HG03196 (cell line): ENCODE results near the gene KRTAP4-7.
"Not testable (repeated sequence)": the region's sequence is repeated elsewhere in the genome, so short reads cannot be mapped to it uniquely, and the experiment has no call there.

Experiments
- ATAC-seq: cut with Tn5 transposase; IDR thresholded peaks from one replicate; pipeline ENCODE4 v1.9.1; 2021; ENCODE audit not compliant: unreplicated experiment

The KRTAP4-7 gene

GRCh38 chr17:41107941-41108450, 24.0 kb downstream of the KRTAP4-7 start:
- no peak for ATAC-seq

- not testable (repeated sequence) for ATAC-seq
Observed at GRCh38 chr17:41108728-41109386, 24.9 kb downstream of the KRTAP4-7 start.

DNA sequence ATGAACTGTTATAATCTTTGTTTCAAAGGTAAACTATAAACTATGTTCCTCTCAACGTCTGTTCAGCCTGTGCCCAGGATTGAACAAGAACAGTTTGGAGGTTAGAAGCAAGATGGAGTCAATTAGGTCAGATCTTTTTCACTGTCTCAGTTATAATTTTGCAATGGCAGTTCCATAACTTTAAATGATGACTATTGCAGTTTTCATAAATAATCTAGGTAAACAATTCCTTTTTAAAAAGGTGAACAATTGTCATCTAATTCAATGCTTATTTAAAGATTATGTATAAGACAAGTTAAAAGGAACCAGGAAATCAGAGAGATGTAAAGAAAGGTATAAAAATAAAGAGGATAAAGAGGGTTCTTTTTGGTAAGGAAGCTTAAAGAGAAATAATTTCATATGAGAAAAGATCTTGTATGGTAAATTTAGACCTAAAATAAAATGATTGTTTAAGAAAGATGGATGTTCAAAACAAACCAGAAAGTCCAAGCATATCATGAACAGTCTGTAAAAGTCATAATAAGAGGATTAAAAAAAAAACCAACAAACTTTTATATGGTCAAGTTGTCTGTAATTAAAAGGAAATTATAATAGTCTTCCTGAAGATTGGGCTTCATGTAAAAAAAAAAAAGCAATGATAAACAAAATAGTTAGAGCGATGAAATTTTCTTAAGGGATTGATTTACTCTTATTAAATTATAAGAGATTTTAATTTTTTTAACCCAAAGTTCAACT, 27.4 kb downstream of the KRTAP4-7 start:
- no peak for ATAC-seq

DNA sequence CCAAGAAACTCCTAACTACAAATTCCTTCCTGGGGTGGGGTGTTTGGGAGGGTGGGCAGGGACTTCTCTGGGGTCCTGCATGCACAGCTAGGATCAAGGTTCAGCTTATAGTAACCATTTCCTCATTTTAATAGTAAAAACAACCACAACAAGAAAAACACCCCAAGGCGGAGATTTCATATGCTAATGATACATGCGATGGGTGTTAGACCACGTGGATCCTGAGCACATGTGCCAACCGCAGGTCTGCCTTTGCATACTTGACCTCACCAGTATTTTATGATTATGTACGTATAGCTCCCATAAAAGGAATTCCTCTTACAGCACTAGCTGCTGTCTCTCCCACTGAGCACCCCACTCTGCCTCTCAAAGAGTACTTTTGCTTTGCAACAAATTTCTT, 32.3 kb downstream of the KRTAP4-7 start:
- ATAC-seq, result no peak

GRCh38 chr17:41117846-41118386, 34.0 kb downstream of the KRTAP4-7 start, which contains the start of gene KRTAP4-11:
Gene KRTAP4-11 (minus strand): TSS chr17:41118373. CDS start chr17:41118315, 58 bp downstream.
- not testable (repeated sequence) for ATAC-seq

DNA sequence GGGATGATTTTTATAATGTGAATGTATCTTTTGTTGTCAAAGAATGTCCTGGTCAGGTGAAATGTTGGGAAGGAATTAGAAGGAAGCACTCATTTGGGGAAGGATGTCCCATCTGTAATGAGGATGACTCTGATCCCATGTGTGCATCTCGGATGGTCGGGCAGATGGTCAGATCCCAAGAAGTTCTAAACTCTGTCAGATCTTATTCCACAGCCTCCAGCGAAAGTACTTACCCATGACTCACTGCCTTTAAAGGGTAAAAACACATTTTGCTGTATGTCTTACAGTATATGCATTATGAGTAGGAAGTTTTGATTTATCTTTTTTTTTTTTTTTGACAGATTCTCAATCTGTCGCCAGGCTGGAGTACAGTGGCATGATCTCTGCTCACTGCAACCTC, 34.8 kb downstream of the KRTAP4-7 start:
- no peak for ATAC-seq

- ATAC-seq, result not testable (repeated sequence)
Observed at GRCh38 chr17:41119696-41120690, 36.0 kb downstream of the KRTAP4-7 start.

DNA sequence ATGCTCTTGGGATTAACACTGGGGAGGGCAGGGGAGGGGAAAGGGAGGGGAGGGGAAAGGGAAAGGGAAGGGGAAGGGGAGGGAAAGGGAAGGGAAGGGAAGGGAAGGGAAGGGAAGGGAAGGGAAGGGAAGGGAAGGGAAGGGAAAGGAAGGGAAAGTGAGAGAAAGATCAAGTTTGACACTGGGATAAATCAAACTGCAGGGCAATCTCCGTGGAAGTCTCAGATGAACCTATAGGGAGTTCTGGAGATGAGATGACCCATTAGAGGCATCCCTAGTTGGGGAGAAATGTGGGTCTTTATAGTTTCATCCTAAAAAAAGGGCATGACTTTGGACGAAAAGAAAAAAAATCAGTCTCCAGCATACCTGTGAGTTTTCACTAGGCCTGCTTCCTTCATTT, 37.8 kb downstream of the KRTAP4-7 start:
- no peak for ATAC-seq

DNA sequence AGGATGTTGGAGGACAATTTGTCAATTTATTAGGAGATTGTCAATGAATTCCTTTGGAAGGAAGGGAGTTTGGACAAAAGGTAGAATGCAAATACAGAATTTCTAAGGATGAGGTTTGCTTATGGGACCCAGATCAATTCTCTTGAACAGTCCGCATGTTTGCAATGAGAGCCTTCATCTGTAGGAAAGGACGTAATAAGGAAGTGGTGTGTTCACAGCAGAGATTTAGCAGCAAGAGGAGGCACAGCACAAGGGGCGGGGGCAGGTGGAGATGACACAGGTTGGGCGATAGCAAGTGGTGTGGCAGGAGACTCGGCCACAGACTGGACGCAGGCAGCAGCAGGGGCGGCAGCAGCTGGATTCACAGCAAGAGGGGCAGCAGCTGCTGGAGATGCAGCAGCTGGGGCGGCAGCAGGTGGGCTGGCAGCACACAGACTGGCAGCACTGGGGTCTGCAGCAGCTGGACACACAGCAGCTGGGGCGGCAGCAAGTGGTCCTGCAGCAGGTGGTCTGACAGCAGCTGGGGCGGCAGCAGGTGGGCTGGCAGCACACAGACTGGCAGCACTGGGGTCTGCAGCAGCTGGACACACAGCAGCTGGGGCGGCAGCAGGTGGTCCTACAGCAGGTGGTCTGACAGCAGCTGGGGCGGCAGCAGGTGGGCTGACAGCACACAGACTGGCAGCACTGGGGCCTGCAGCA, 39.5 kb downstream of the KRTAP4-7 start:
- ATAC-seq, result not testable (repeated sequence)

DNA sequence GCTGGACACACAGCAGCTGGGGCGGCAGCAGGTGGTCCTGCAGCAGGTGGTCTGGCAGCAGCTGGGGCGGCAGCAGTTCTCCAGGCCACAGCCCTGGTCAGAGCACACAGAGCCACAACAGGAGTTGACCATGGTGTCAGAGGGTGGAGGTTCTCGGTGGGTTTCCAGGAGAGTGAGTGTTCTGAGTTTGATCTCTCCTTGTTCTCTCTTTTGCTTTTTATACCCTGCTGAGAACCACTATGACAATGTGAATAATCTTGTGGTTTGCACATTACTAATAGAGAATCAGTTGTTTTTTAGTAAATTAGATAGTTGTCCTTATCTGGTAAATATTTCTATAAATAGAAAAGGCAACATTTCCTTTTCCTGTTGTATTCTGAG, 40.0 kb downstream of the KRTAP4-7 start, which contains the start of gene KRTAP4-12:
TSS of gene KRTAP4-12 (minus strand) at position 192 of the 381 bp plus-strand sequence. CDS start at position 132, 60 bp downstream.
- ATAC-seq, result not testable (repeated sequence)

- no peak for ATAC-seq
Observed at GRCh38 chr17:41125064-41125463, 41.1 kb downstream of the KRTAP4-7 start.

DNA sequence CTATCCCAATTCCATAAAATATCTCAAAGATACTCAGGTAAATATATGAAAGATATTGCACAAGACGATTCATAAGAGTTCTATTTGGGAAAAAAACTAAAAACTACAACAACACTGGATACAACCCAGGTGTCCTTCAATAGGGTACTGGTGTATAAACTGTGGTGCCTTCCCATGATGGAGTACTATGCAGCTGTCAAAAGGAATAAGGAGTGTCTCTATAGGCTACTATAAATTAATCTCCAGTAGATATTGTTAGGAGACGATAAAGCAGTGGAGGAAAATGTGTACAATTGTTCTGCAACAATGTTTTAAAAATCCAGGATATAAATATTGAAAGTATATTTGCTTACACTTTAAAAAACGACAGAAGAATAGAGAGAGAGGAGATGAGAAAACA, 42.5 kb downstream of the KRTAP4-7 start:
- ATAC-seq, result no peak

DNA sequence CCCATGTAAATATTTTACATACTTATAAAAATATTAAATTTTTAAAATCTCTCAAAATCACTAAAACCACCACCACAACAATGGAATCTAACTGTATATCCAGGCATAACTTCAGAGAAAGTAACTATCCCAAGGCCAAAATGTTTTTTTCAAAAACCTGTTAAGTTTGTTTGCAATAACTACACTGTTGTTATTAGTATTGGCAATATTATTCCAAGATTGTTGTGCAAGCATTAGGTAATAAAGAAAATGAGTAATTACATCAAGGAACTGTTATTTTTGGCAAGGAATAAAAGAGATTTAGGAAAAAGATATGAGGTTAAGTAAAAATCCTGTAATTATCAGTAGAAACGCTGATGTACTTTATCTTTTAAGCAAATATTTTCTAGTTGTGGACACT, 43.4 kb downstream of the KRTAP4-7 start:
- no peak for ATAC-seq

GRCh38 chr17:41131979-41132378, 48.0 kb downstream of the KRTAP4-7 start:
- ATAC-seq, result no peak

DNA sequence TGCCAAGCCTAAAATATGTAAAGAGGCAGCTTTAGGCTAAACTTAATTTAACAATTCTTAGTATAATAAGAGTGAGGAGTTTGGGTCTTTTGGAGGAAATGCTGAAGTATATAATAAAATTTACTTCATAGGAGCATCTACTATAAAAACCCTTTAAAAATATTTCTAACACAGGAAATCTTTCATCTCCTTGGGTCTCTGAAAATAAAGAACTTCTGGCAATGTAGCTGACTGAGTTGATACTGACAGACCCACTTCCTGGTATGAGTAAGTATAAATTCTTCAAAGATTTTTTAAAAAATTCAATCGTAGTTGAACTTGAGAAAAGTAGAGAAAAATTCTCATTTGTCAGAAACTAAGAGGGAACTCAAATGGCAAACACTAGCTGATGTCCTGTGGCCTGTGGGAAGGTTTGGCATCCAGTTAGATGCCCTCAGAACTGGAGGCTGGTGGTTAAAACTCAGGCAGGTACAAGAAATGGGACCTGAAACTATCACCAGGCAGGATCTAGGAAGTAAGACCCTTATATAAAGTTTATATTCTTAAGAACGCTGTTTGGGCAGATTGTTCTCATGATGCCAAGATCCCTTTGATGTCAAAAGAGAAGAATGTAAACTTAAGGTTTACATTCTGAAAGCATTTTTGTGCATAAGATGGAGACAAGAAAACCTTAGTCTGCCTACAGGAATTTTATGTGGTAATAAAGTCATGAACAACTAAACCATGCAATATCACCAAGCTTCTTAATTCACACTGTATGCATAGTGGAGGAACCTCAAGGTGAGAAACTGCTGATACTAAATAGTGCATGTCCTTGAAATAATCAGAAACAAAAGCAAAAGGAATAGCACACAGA, 50.2 kb downstream of the KRTAP4-7 start:
- ATAC-seq, result no peak
